SK-N-MC (cell line): ENCODE results near the gene C1S.
A peak's percentile ranks its signal among the peaks of the same experiment; 100 is the strongest.
"Not testable (repeated sequence)": the region's sequence is repeated elsewhere in the genome, so short reads cannot be mapped to it uniquely, and the experiment has no call there.

Experiments used
- DNase-seq: peaks from one replicate; pipeline ENCODE4 v3.0.0-alpha.2; 2011; ENCODE audit warnings: low read depth, low spot score
- H3K27ac ChIP-seq: fragments of 200-600 bp; sonication (generic); 2 replicates; pipeline ENCODE4 v1.5.1; 2016; ENCODE audit warnings: mixed run types
- H3K36me3 ChIP-seq: fragments of 200-600 bp; sonication (generic); 2 replicates; pipeline ENCODE4 v1.6.1; 2017; ENCODE audit warnings: antibody characterized with exemption, low read length, mixed read lengths; ENCODE audit not compliant: insufficient read depth
- H3K4me3 ChIP-seq: fragments of 200-600 bp; sonication (generic); 2 replicates; pipeline ENCODE4 v1.5.1; 2016
- H3K9ac ChIP-seq: fragments of 200-600 bp; sonication (generic); 2 replicates; pipeline ENCODE4 v1.8.0; 2017; ENCODE audit warnings: mixed run types, mixed read lengths; ENCODE audit not compliant: insufficient read length
- H3K9me3 ChIP-seq: fragments of 200-600 bp; sonication (generic); 2 replicates; pipeline ENCODE4 v1.6.1; 2017; ENCODE audit warnings: low read depth, mild to moderate bottlenecking, antibody characterized with exemption, low read length, moderate library complexity, mixed read lengths
- EZH2 ChIP-seq: fragments of 200-600 bp; sonication (generic); IDR thresholded peaks from one replicate; pipeline ENCODE4 v1.6.1; 2017; ENCODE audit warnings: antibody characterized with exemption
- FOXP2 ChIP-seq: optimal IDR thresholded peaks from 2 replicates; pipeline ENCODE3; 2011; ENCODE audit warnings: mild to moderate bottlenecking, moderate library complexity; ENCODE audit not compliant: insufficient read depth; ENCODE audit errors: extremely low read length, control extremely low read depth
- POLR2AphosphoS5 ChIP-seq: IDR thresholded peaks from 2 replicates; pipeline ENCODE4 v1.6.1; 2012; ENCODE audit warnings: mild to moderate bottlenecking, low read depth, low read length, borderline replicate concordance

C1S gene

GRCh38 chr12:7101047-7101693 lies 40.7 kb downstream of the C1S start:
- Histone ChIP-seq H3K9me3 (peaks cover 3% of the 10 kb centered on the region; the same call in 1 of the 2 replicates), H3K9ac (no peak overlapping the region), H3K4me3 (no peak overlapping the region), H3K36me3 (no peaks in the 10 kb centered on the region), H3K27ac (no peak overlapping the region)
- TF ChIP-seq EZH2 (no peak), FOXP2 (no peak), POLR2AphosphoS5 (no peak)
- no peak for DNase-seq

GRCh38 chr12:7101694-7102131 lies 41.2 kb downstream of the C1S start:
- TF ChIP-seq POLR2AphosphoS5 (no peak), FOXP2 (no peak), EZH2 (no peak)
- Histone ChIP-seq H3K4me3 (no peak overlapping the region), H3K9ac (no peak overlapping the region), H3K36me3 (no peaks in the 10 kb centered on the region), H3K9me3 (peaks cover 6% of the 10 kb centered on the region; the same call in 1 of the 2 replicates), H3K27ac (no peak overlapping the region)
- DNase-seq = no peak

GRCh38 chr12:7102582-7102981 lies 42.1 kb downstream of the C1S start:
- H3K9me3 ChIP-seq = peaks cover 6% of the 10 kb centered on the region; the same call in 1 of the 2 replicates
- no peak overlapping the region for H3K9ac ChIP-seq
- no peaks in the 10 kb centered on the region for H3K36me3 ChIP-seq
- no peak overlapping the region for H3K27ac ChIP-seq
- DNase-seq = no peak
- no peak overlapping the region for H3K4me3 ChIP-seq
- no peak for TF ChIP-seq FOXP2
- no peak for TF ChIP-seq EZH2
- TF ChIP-seq POLR2AphosphoS5 = no peak

GRCh38 chr12:7103837-7104584 lies 43.5 kb downstream of the C1S start:
- TF ChIP-seq EZH2 (no peak), POLR2AphosphoS5 (no peak), FOXP2 (no peak)
- Histone ChIP-seq H3K4me3 (no peak overlapping the region), H3K9ac (no peak overlapping the region), H3K36me3 (no peaks in the 10 kb centered on the region), H3K9me3 (peaks cover 6% of the 10 kb centered on the region; the same call in 1 of the 2 replicates), H3K27ac (no peak overlapping the region)
- DNase-seq = no peak

- DNase-seq = no peak
- TF ChIP-seq FOXP2 (no peak), POLR2AphosphoS5 (no peak), EZH2 (no peak)
- no peaks in the 10 kb centered on the region for H3K36me3 ChIP-seq
- H3K4me3 ChIP-seq = no peak overlapping the region
- no peak overlapping the region for H3K9ac ChIP-seq
- H3K27ac ChIP-seq = no peak overlapping the region
- H3K9me3 ChIP-seq = peaks cover 6% of the 10 kb centered on the region; the same call in 1 of the 2 replicates
Measured at GRCh38 chr12:7106082-7106481, 45.6 kb downstream of the C1S start.

- H3K9me3 ChIP-seq, H3K4me3 ChIP-seq, DNase-seq, H3K36me3 ChIP-seq, H3K27ac ChIP-seq, H3K9ac ChIP-seq: not testable (repeated sequence)
Measured at GRCh38 chr12:7107181-7107580, 46.7 kb downstream of the C1S start.

GRCh38 chr12:7107636-7108002 lies 47.1 kb downstream of the C1S start:
- Histone ChIP-seq H3K4me3 (no peak overlapping the region), H3K36me3 (no peaks in the 10 kb centered on the region), H3K27ac (no peak overlapping the region), H3K9ac (no peak overlapping the region), H3K9me3 (peaks cover 6% of the 10 kb centered on the region; the same call in 1 of the 2 replicates)
- TF ChIP-seq POLR2AphosphoS5 = no peak
- TF ChIP-seq EZH2 = no peak
- TF ChIP-seq FOXP2 = no peak
- no peak for DNase-seq

- Histone ChIP-seq H3K9me3 (peaks cover 6% of the 10 kb centered on the region; the same call in 1 of the 2 replicates), H3K36me3 (no peaks in the 10 kb centered on the region), H3K9ac (peak overlapping the region; percentile 45), H3K27ac (no peak overlapping the region), H3K4me3 (peak overlapping the region; percentile 44; the same call in 1 of the 2 replicates)
- no peak for DNase-seq
- no peak for TF ChIP-seq POLR2AphosphoS5
Measured at GRCh38 chr12:7108003-7108795, 47.7 kb downstream of the C1S start.
